ENCODE measurements around the gene TEX2.
"Not testable (repeated sequence)": the region's sequence is repeated elsewhere in the genome, so short reads cannot be mapped to it uniquely, and the experiment has no call there.

Gene TEX2

GRCh38 chr17:64124609-64125008 lies 138.5 kb downstream of the TEX2 start:
- H3K36me3 Mint-ChIP-seq, result peaks cover 8% of the 10 kb centered on the region
- H3K9me3 Mint-ChIP-seq, result no peaks in the 10 kb centered on the region
- H3K4me1 Mint-ChIP-seq, result peaks cover 62% of the 10 kb centered on the region

GRCh38 chr17:64123114-64123513 lies 139.9 kb downstream of the TEX2 start:
- Mint-ChIP-seq H3K9me3 (no peaks in the 10 kb centered on the region), H3K27ac (no peak overlapping the region), H3K4me3 (no peak overlapping the region), H3K27me3 (no peaks in the 10 kb centered on the region), H3K4me1 (peaks cover 61% of the 10 kb centered on the region), H3K36me3 (peaks cover 8% of the 10 kb centered on the region)

More at GRCh38 chr17:64124609-64125008, 138.5 kb downstream of the TEX2 start:
- Mint-ChIP-seq H3K27ac (no peak overlapping the region), H3K4me3 (no peak overlapping the region), H3K27me3 (no peaks in the 10 kb centered on the region)

- H3K9me3 Mint-ChIP-seq, H3K27me3 Mint-ChIP-seq, H3K36me3 Mint-ChIP-seq: not testable (repeated sequence)
- Mint-ChIP-seq H3K27ac (peak overlapping the region; percentile 84), H3K4me3 (peak overlapping the region; percentile 74), H3K4me1 (peaks cover 58% of the 10 kb centered on the region)
Measured at GRCh38 chr17:64120972-64121786, 141.9 kb downstream of the TEX2 start.

- H3K4me3 Mint-ChIP-seq, result peak overlapping the region; percentile 54
- peaks cover 61% of the 10 kb centered on the region for H3K4me1 Mint-ChIP-seq
- H3K27me3 Mint-ChIP-seq, result no peaks in the 10 kb centered on the region
- no peaks in the 10 kb centered on the region for H3K9me3 Mint-ChIP-seq
- peaks cover 10% of the 10 kb centered on the region for H3K36me3 Mint-ChIP-seq
- peak overlapping the region; percentile 84 for H3K27ac Mint-ChIP-seq
Measured at GRCh38 chr17:64120159-64120810, 142.8 kb downstream of the TEX2 start.

- Mint-ChIP-seq H3K9me3 (no peaks in the 10 kb centered on the region), H3K27ac (no peak overlapping the region), H3K27me3 (no peaks in the 10 kb centered on the region), H3K4me3 (no peak overlapping the region), H3K36me3 (peaks cover 3% of the 10 kb centered on the region), H3K4me1 (peaks cover 68% of the 10 kb centered on the region)
Measured at GRCh38 chr17:64117981-64118979, 144.8 kb downstream of the TEX2 start.

GRCh38 chr17:64115822-64116534 lies 147.1 kb downstream of the TEX2 start:
- peak overlapping the region; percentile 49 for H3K27ac Mint-ChIP-seq
- H3K4me3 Mint-ChIP-seq, result peak overlapping the region; percentile 19
- H3K4me1 Mint-ChIP-seq, result peaks cover 56% of the 10 kb centered on the region
- peaks cover 2% of the 10 kb centered on the region for H3K36me3 Mint-ChIP-seq
- H3K9me3 Mint-ChIP-seq, result no peaks in the 10 kb centered on the region
- H3K27me3 Mint-ChIP-seq, result no peaks in the 10 kb centered on the region

GRCh38 chr17:64115043-64115698 lies 147.9 kb downstream of the TEX2 start:
- peaks cover 55% of the 10 kb centered on the region for H3K4me1 Mint-ChIP-seq
- H3K36me3 Mint-ChIP-seq, result peaks cover 2% of the 10 kb centered on the region
- no peaks in the 10 kb centered on the region for H3K27me3 Mint-ChIP-seq
- H3K9me3 Mint-ChIP-seq, result no peaks in the 10 kb centered on the region
- H3K4me3 Mint-ChIP-seq, result no peak overlapping the region
- peak overlapping the region; percentile 51 for H3K27ac Mint-ChIP-seq

GRCh38 chr17:64113006-64113405 lies 150.1 kb downstream of the TEX2 start:
- Mint-ChIP-seq H3K9me3 (no peaks in the 10 kb centered on the region), H3K4me3 (no peak overlapping the region), H3K27ac (peak overlapping the region; percentile 68), H3K27me3 (no peaks in the 10 kb centered on the region), H3K4me1 (peaks cover 58% of the 10 kb centered on the region), H3K36me3 (peaks cover 2% of the 10 kb centered on the region)

- no peaks in the 10 kb centered on the region for H3K9me3 Mint-ChIP-seq
- no peak overlapping the region for H3K4me3 Mint-ChIP-seq
- peaks cover 2% of the 10 kb centered on the region for H3K36me3 Mint-ChIP-seq
- peaks cover 63% of the 10 kb centered on the region for H3K4me1 Mint-ChIP-seq
- no peak overlapping the region for H3K27ac Mint-ChIP-seq
- no peaks in the 10 kb centered on the region for H3K27me3 Mint-ChIP-seq
Measured at GRCh38 chr17:64111831-64112230, 151.2 kb downstream of the TEX2 start.

GRCh38 chr17:64110379-64111152 lies 152.5 kb downstream of the TEX2 start:
- Mint-ChIP-seq H3K9me3 (no peaks in the 10 kb centered on the region), H3K27me3 (no peaks in the 10 kb centered on the region), H3K36me3 (no peaks in the 10 kb centered on the region), H3K27ac (peak overlapping the region; percentile 52), H3K4me3 (no peak overlapping the region), H3K4me1 (peaks cover 66% of the 10 kb centered on the region)

- Mint-ChIP-seq H3K27ac (peak overlapping the region; percentile 84), H3K36me3 (no peaks in the 10 kb centered on the region), H3K9me3 (no peaks in the 10 kb centered on the region), H3K4me3 (no peak overlapping the region), H3K27me3 (no peaks in the 10 kb centered on the region), H3K4me1 (peaks cover 65% of the 10 kb centered on the region)
Measured at GRCh38 chr17:64109400-64109799, 153.7 kb downstream of the TEX2 start.

GRCh38 chr17:64107500-64108236 lies 155.4 kb downstream of the TEX2 start:
- Mint-ChIP-seq H3K9me3 (no peaks in the 10 kb centered on the region), H3K27ac (peak overlapping the region; percentile 88), H3K36me3 (no peaks in the 10 kb centered on the region), H3K27me3 (no peaks in the 10 kb centered on the region), H3K4me3 (no peak overlapping the region), H3K4me1 (peaks cover 71% of the 10 kb centered on the region)

GRCh38 chr17:64106918-64107317 lies 156.1 kb downstream of the TEX2 start:
- Mint-ChIP-seq H3K27me3 (no peaks in the 10 kb centered on the region), H3K27ac (peak overlapping the region; percentile 88), H3K4me3 (peak overlapping the region; percentile 9), H3K9me3 (no peaks in the 10 kb centered on the region), H3K4me1 (peaks cover 72% of the 10 kb centered on the region), H3K36me3 (no peaks in the 10 kb centered on the region)
